SK-N-SH (cell line): ENCODE results near the gene CTBS. TPM values are rescaled to one million over a fixed set of nuclear protein-coding genes. Genes with fewer than 3 reads are reported as not detected.

Experiments
- CTCF ChIA-PET: fragments of 300-600, 350-600 bp; formaldehyde crosslinking; extraction: SDS; loops from one replicate; lab custom pipeline; 2021; lab: Yijun Ruan, JAX
- POLR2A ChIA-PET: fragments of 350-600 bp; sonication (Branson Sonifier 250); formaldehyde crosslinking; extraction: SDS; loops from one replicate; lab custom pipeline; 2020; ENCODE audit warnings: antibody characterized with exemption, inconsistent platforms; lab: Yijun Ruan, JAX
- DNase-seq: peaks from one replicate; pipeline ENCODE4 v3.0.0; 2012
- H2AFZ ChIP-seq: fragments of 200-600 bp; sonication (generic); 2 replicates; pipeline ENCODE4 v1.8.1; 2016; ENCODE audit warnings: antibody characterized with exemption, mild to moderate bottlenecking, low read depth
- H3F3A ChIP-seq: fragments of 200-600 bp; sonication (generic); replicated peaks from 2 replicates; pipeline ENCODE3; 2016; ENCODE audit warnings: antibody characterized with exemption, mild to moderate bottlenecking; ENCODE audit not compliant: insufficient read depth
- H3K27ac ChIP-seq, 2 experiments: fragments of 200-500 bp in 1 of 2; fragments of 200-600 bp in 1 of 2; sonication (Bioruptor generic) in 1 of 2; sonication (generic), shearing (Covaris generic) in 1 of 2; 2 replicates each; pipeline versions ENCODE4 v1.5.1 to v1.6.1; 2014 to 2016; ENCODE audit warnings: low read depth in 2 of 2, inconsistent platforms in 1 of 2, low read length in 1 of 2, mild to moderate bottlenecking in 1 of 2, mixed read lengths in 1 of 2
- H3K27me3 ChIP-seq: fragments of 200-600 bp; sonication (generic), shearing (Covaris generic); 2 replicates; pipeline ENCODE4 v1.6.1; 2016; ENCODE audit warnings: mixed run types; ENCODE audit not compliant: insufficient read depth
- H3K36me3 ChIP-seq, 2 experiments: fragments of 200-500 bp in 1 of 2; fragments of 200-600 bp in 1 of 2; sonication (Bioruptor generic) in 1 of 2; sonication (generic) in 1 of 2; replicated peaks in 1 of 2; 2 replicates each; pipeline versions ENCODE3 to v1.5.1; 2014 to 2016; ENCODE audit warnings: low read length in 1 of 2, mild to moderate bottlenecking in 1 of 2; ENCODE audit not compliant: insufficient read depth in 2 of 2, control insufficient read depth in 1 of 2
- H3K4me1 ChIP-seq, 2 experiments: fragments of 200-500 bp in 1 of 2; fragments of 200-600 bp in 1 of 2; sonication (Bioruptor generic) in 1 of 2; sonication (generic), shearing (Covaris generic) in 1 of 2; 2 replicates each; pipeline versions ENCODE4 v1.5.1 to v1.6.1; 2014 to 2016; ENCODE audit warnings: low read depth in 1 of 2, low read length in 1 of 2, mixed run types in 1 of 2; ENCODE audit not compliant: insufficient read depth in 2 of 2, control insufficient read depth in 1 of 2
- H3K4me2 ChIP-seq: fragments of 200-600 bp; sonication (generic), shearing (Covaris generic); 2 replicates; pipeline ENCODE4 v1.6.1; 2017; ENCODE audit warnings: mixed run types
- H3K4me3 ChIP-seq, 2 experiments: fragments of 200-500 bp in 1 of 2; fragments of 200-600 bp in 1 of 2; sonication (Bioruptor generic) in 1 of 2; sonication (generic), shearing (Covaris generic) in 1 of 2; 2 replicates each; pipeline versions ENCODE4 v1.5.1 to v1.8.1; 2014 to 2016; ENCODE audit warnings: low read depth in 2 of 2, inconsistent platforms in 1 of 2, low read length in 1 of 2, mild to moderate bottlenecking in 1 of 2, mixed read lengths in 1 of 2, moderate library complexity in 1 of 2
- H3K79me2 ChIP-seq: fragments of 200-600 bp; sonication (generic); 2 replicates; pipeline ENCODE4 v1.8.1; 2017; ENCODE audit warnings: mild to moderate bottlenecking; ENCODE audit not compliant: insufficient read depth
- H3K9ac ChIP-seq: fragments of 200-600 bp; sonication (generic); 2 replicates; pipeline ENCODE4 v1.6.1; 2017; ENCODE audit warnings: mixed run types
- H3K9me2 ChIP-seq: fragments of 200-600 bp; sonication (generic); 2 replicates; pipeline ENCODE4 v1.6.1; 2017; ENCODE audit warnings: mixed run types
- H3K9me3 ChIP-seq: fragments of 200-600 bp; sonication (generic); 2 replicates; pipeline ENCODE4 v1.6.1; 2017; ENCODE audit warnings: mixed run types, mild to moderate bottlenecking, moderate library complexity
- H4K20me1 ChIP-seq: fragments of 200-600 bp; sonication (generic); 2 replicates; pipeline ENCODE4 v1.6.1; 2017; ENCODE audit warnings: mild to moderate bottlenecking, mixed run types; ENCODE audit not compliant: insufficient read depth
- ELF1 ChIP-seq: IDR thresholded peaks from 2 replicates; pipeline ENCODE4 v1.4.0; 2012
- EZH2phosphoT487 ChIP-seq: fragments of 200-600 bp; sonication (generic); IDR thresholded peaks from 2 replicates; pipeline ENCODE4 v1.6.1; 2017; ENCODE audit warnings: low read depth, mixed run types, mild to moderate bottlenecking, antibody characterized with exemption, moderate library complexity, borderline replicate concordance
- FOSL2 ChIP-seq: IDR thresholded peaks from 2 replicates; pipeline ENCODE4 v1.4.0; 2012; ENCODE audit warnings: low read depth, mild to moderate bottlenecking, moderate library complexity, borderline replicate concordance
- GABPA ChIP-seq: IDR thresholded peaks from 2 replicates; pipeline ENCODE4 v1.4.0; 2012; ENCODE audit warnings: low read depth, mild to moderate bottlenecking
- GATA2 ChIP-seq: sonication (generic); formaldehyde crosslinking; IDR thresholded peaks from 2 replicates; pipeline ENCODE4 v1.5.0; 2020; ENCODE audit warnings: mild to moderate bottlenecking, missing genetic modification reagents
- NFIC ChIP-seq: IDR thresholded peaks from 2 replicates; pipeline ENCODE4 v1.4.0; 2012; ENCODE audit warnings: borderline replicate concordance
- NRF1 ChIP-seq: IDR thresholded peaks from 2 replicates; pipeline ENCODE4 v1.6.1; 2012; ENCODE audit warnings: low read depth, mild to moderate bottlenecking, low read length
- POLR2AphosphoS5 ChIP-seq: IDR thresholded peaks from 2 replicates; pipeline ENCODE4 v1.6.1; 2012; ENCODE audit warnings: low read depth, low read length
- RAD21 ChIP-seq: IDR thresholded peaks from 2 replicates; pipeline ENCODE4 v1.6.1; 2012; ENCODE audit warnings: mild to moderate bottlenecking, low read length
- RFX5 ChIP-seq: IDR thresholded peaks from 2 replicates; pipeline ENCODE4 v1.6.1; 2012; ENCODE audit warnings: mild to moderate bottlenecking, improper control_type of control experiment, low read length
- RXRA ChIP-seq: IDR thresholded peaks from 2 replicates; pipeline ENCODE4 v1.4.0; 2012; ENCODE audit warnings: low read depth, mild to moderate bottlenecking, borderline replicate concordance
- SIN3A ChIP-seq: IDR thresholded peaks from 2 replicates; pipeline ENCODE4 v1.6.1; 2012; ENCODE audit warnings: low read depth, mild to moderate bottlenecking, low read length, moderate library complexity, borderline replicate concordance
- TAF1 ChIP-seq: IDR thresholded peaks from 2 replicates; pipeline ENCODE4 v1.6.1; 2012; ENCODE audit warnings: low read depth, mild to moderate bottlenecking, low read length, moderate library complexity, borderline replicate concordance
- YY1 ChIP-seq: IDR thresholded peaks from 2 replicates; pipeline ENCODE4 v1.4.0; 2012; ENCODE audit warnings: low read depth, mild to moderate bottlenecking
- WGBS: methylation state at CpG from one replicate; pipeline ENCODE4 v1.1.6; 2017; ENCODE audit warnings: low lambda C conversion rate; 5-methylcytosine and 5-hydroxymethylcytosine counted together
- polyA plus RNA-seq, 3 experiments: library from polyadenylated mRNA; depleted of rRNA; stranded (reverse); fragments of >200 nt; gene quantifications; 2 replicates each; pipeline ENCODE4 v1.2.3, GENCODE V29; 2012
- TF ChIP-seq, protein P1 (sequence below): IDR thresholded peaks from 2 replicates; pipeline ENCODE4 v1.4.0; 2012; ENCODE audit warnings: low read depth, borderline replicate concordance
- TF ChIP-seq, protein P2 (sequence below): IDR thresholded peaks from 2 replicates; pipeline ENCODE4 v1.4.0; 2012; ENCODE audit warnings: low read depth, borderline replicate concordance
- TF ChIP-seq, protein P3 (sequence below): IDR thresholded peaks from 2 replicates; pipeline ENCODE4 v1.6.1; 2012; ENCODE audit warnings: mild to moderate bottlenecking, low read depth, low read length, moderate library complexity

The CTBS gene
- polyA plus RNA-seq, 1 of the 3 experiments (the other 2 are of a cell fraction), result 16.6 TPM

DNA sequence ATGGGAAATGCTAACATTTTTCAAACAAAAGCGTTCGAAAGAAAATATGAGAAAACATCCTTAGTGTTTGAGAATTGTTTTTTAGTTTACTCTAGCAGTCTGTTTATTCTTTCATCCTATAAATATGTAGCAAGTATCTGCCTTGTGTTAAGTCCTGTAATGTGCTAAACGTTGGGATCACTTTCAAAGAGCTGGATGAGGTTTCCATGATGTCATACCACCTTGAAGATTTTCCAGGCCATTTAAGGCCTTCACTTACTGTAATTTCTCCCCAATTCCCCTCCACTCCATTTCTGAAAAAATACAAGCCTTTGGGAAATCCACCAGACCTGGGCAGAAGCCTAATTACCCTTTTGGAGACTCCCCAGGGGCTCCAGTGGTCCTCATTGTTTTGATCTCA is 24.2 kb upstream of the CTBS start:
- POLR2A ChIA-PET, result no interaction called here
- H3K27me3 ChIP-seq, result no peaks in the 10 kb centered on the region
- peak overlapping the region; percentile 71 for H3K4me2 ChIP-seq
- no peak for DNase-seq
- peaks cover 26% of the 10 kb centered on the region for H3F3A ChIP-seq
- peaks cover 0 to 6% of the 10 kb centered on the region in 2 experiments; a peak in 1 of 4 replicates for H3K4me1 ChIP-seq
- H3K36me3 ChIP-seq, result no peaks in the 10 kb centered on the region
- TF ChIP-seq NFIC, result no peak
- TF ChIP-seq, protein P1, sequence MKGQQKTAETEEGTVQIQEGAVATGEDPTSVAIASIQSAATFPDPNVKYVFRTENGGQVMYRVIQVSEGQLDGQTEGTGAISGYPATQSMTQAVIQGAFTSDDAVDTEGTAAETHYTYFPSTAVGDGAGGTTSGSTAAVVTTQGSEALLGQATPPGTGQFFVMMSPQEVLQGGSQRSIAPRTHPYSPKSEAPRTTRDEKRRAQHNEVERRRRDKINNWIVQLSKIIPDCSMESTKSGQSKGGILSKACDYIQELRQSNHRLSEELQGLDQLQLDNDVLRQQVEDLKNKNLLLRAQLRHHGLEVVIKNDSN, result no peak
- TF ChIP-seq EZH2phosphoT487, result no peak
- no peak for TF ChIP-seq POLR2AphosphoS5
- no peak for TF ChIP-seq YY1
- no peak for TF ChIP-seq SIN3A
- no peak for TF ChIP-seq RAD21
- TF ChIP-seq, protein P2, sequence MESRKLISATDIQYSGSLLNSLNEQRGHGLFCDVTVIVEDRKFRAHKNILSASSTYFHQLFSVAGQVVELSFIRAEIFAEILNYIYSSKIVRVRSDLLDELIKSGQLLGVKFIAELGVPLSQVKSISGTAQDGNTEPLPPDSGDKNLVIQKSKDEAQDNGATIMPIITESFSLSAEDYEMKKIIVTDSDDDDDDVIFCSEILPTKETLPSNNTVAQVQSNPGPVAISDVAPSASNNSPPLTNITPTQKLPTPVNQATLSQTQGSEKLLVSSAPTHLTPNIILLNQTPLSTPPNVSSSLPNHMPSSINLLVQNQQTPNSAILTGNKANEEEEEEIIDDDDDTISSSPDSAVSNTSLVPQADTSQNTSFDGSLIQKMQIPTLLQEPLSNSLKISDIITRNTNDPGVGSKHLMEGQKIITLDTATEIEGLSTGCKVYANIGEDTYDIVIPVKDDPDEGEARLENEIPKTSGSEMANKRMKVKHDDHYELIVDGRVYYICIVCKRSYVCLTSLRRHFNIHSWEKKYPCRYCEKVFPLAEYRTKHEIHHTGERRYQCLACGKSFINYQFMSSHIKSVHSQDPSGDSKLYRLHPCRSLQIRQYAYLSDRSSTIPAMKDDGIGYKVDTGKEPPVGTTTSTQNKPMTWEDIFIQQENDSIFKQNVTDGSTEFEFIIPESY, result no peak
- TF ChIP-seq GABPA, result no peak
- TF ChIP-seq GATA2, result no peak
- TF ChIP-seq ELF1, result no peak
- TF ChIP-seq RXRA, result no peak
- no peak for TF ChIP-seq RFX5
- TF ChIP-seq FOSL2, result no peak
- TF ChIP-seq NRF1, result no peak
- TF ChIP-seq, protein P3, sequence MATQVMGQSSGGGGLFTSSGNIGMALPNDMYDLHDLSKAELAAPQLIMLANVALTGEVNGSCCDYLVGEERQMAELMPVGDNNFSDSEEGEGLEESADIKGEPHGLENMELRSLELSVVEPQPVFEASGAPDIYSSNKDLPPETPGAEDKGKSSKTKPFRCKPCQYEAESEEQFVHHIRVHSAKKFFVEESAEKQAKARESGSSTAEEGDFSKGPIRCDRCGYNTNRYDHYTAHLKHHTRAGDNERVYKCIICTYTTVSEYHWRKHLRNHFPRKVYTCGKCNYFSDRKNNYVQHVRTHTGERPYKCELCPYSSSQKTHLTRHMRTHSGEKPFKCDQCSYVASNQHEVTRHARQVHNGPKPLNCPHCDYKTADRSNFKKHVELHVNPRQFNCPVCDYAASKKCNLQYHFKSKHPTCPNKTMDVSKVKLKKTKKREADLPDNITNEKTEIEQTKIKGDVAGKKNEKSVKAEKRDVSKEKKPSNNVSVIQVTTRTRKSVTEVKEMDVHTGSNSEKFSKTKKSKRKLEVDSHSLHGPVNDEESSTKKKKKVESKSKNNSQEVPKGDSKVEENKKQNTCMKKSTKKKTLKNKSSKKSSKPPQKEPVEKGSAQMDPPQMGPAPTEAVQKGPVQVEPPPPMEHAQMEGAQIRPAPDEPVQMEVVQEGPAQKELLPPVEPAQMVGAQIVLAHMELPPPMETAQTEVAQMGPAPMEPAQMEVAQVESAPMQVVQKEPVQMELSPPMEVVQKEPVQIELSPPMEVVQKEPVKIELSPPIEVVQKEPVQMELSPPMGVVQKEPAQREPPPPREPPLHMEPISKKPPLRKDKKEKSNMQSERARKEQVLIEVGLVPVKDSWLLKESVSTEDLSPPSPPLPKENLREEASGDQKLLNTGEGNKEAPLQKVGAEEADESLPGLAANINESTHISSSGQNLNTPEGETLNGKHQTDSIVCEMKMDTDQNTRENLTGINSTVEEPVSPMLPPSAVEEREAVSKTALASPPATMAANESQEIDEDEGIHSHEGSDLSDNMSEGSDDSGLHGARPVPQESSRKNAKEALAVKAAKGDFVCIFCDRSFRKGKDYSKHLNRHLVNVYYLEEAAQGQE, result no peak
- no peak for TF ChIP-seq TAF1
- peak overlapping the region; percentile 54 to 97; a peak in 3 of 4 replicates for H3K27ac ChIP-seq
- no peaks in the 10 kb centered on the region for H4K20me1 ChIP-seq
- no peak overlapping the region for H3K4me3 ChIP-seq
- peak overlapping the region; percentile 81 for H2AFZ ChIP-seq
- H3K9me2 ChIP-seq, result no peaks in the 10 kb centered on the region
- CTCF ChIA-PET, result no interaction called here
- peak overlapping the region; percentile 54; the same call in 1 of the 2 replicates for H3K9ac ChIP-seq
- WGBS, result 71% methylated on average over 3 of the region's 3 CpGs
- no peaks in the 10 kb centered on the region for H3K9me3 ChIP-seq
- H3K79me2 ChIP-seq, result no peaks in the 10 kb centered on the region
